ENCODE measurements around the gene PTOV1. TPM values are rescaled to one million over a fixed set of nuclear protein-coding genes. Genes with fewer than 3 reads are reported as not detected.

The PTOV1 gene
- total RNA-seq, 4 donors from 2014 or later: 52.9 to 89.1 (median 60.0) TPM

DNA sequence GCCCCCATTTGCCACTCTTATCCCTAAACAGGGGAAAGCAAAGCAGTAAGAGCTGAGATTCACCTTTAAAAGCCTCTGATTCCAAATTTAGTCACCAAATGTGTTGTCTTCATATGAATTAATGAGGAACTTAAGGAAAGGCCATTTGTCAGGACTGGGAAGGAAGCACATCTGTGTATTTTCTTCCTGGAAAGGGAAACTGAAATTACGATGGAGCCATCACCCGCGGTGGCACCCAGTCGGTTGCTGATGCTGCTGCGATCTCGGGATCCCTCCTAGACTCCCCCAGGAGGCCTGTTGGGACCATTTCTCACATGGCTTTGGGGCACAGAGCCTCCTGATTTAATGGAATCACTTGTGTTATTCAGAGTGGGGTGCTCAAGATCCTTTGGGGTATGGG is 53.2 kb downstream of the PTOV1 start:
- WGBS, 2 donors (ENCODE audit: low coverage in 1 of 2): 49 to 89% methylated on average over 5 of the region's 6 CpGs
- no peaks in the 10 kb centered on the region for H3K9me3 ChIP-seq
- no peak overlapping the region for H3K27ac ChIP-seq
- TF ChIP-seq POLR2AphosphoS5 (IDR thresholded peaks at IDR 0.05) (no peak), POLR2A (IDR thresholded peaks at IDR 0.05) (no peak), EP300 (IDR thresholded peaks at IDR 0.05) (no peak)
- TF ChIP-seq, protein P1, sequence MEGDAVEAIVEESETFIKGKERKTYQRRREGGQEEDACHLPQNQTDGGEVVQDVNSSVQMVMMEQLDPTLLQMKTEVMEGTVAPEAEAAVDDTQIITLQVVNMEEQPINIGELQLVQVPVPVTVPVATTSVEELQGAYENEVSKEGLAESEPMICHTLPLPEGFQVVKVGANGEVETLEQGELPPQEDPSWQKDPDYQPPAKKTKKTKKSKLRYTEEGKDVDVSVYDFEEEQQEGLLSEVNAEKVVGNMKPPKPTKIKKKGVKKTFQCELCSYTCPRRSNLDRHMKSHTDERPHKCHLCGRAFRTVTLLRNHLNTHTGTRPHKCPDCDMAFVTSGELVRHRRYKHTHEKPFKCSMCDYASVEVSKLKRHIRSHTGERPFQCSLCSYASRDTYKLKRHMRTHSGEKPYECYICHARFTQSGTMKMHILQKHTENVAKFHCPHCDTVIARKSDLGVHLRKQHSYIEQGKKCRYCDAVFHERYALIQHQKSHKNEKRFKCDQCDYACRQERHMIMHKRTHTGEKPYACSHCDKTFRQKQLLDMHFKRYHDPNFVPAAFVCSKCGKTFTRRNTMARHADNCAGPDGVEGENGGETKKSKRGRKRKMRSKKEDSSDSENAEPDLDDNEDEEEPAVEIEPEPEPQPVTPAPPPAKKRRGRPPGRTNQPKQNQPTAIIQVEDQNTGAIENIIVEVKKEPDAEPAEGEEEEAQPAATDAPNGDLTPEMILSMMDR (IDR thresholded peaks at IDR 0.05): no peak
- ATAC-seq: no peak
- peaks cover 0 to 35% of the 10 kb centered on the region in 2 donors for H3K36me3 ChIP-seq
- H3K4me1 ChIP-seq: no peaks in the 10 kb centered on the region
- no peak overlapping the region for H3K4me3 ChIP-seq
- H3K27me3 ChIP-seq: no peaks in the 10 kb centered on the region

DNA sequence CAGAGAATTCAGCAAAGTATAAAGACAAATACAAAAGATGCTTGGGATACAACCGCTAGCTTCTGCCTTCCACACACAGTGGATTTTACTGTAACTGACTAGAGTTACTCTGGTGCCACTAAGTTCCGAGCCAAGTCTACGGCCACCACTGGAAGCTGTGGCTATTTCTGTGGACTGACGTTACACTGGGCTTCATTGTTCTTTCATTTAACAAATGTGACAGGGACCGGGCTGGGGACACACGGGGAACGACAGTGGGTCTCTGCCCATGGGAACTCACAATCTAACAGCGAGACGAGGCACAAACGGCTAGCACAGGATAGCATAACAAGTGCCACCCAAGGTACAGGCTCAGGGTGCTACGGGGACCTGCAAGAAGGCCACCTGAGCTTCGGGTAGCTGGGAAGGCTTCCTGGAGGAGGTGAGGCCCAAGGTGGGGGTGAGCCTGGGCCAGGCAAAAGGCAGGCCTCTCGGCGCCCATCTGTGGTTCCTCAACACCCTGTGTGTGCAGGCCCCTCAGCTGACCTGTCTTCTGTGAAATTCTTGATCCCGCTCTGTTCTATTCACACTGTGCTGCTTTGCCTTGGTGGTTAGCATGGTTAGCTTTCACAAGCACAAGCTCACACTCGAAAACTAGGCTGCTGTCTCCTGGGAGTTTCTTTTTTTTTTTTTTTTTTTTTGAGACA is 56.1 kb downstream of the PTOV1 start:
- H3K4me3 ChIP-seq: no peak overlapping the region
- peaks cover 0 to 19% (median 4%) of the 10 kb centered on the region in 3 donors for H3K4me1 ChIP-seq
- TF ChIP-seq POLR2A (IDR thresholded peaks at IDR 0.05) (no peak), EP300 (IDR thresholded peaks at IDR 0.05) (no peak), POLR2AphosphoS5 (IDR thresholded peaks at IDR 0.05) (no peak)
- TF ChIP-seq, protein P1 (IDR thresholded peaks at IDR 0.05): no peak
- ATAC-seq: no peak
- no peaks in the 10 kb centered on the region for H3K9me3 ChIP-seq
- H3K36me3 ChIP-seq: peaks cover 0 to 46% of the 10 kb centered on the region in 2 donors
- H3K27ac ChIP-seq: no peak overlapping the region
- no peaks in the 10 kb centered on the region for H3K27me3 ChIP-seq
- 68 to 91% methylated on average over 7 to 16 of the region's 16 CpGs for WGBS, 2 donors (ENCODE audit: low coverage in 1 of 2)

DNA sequence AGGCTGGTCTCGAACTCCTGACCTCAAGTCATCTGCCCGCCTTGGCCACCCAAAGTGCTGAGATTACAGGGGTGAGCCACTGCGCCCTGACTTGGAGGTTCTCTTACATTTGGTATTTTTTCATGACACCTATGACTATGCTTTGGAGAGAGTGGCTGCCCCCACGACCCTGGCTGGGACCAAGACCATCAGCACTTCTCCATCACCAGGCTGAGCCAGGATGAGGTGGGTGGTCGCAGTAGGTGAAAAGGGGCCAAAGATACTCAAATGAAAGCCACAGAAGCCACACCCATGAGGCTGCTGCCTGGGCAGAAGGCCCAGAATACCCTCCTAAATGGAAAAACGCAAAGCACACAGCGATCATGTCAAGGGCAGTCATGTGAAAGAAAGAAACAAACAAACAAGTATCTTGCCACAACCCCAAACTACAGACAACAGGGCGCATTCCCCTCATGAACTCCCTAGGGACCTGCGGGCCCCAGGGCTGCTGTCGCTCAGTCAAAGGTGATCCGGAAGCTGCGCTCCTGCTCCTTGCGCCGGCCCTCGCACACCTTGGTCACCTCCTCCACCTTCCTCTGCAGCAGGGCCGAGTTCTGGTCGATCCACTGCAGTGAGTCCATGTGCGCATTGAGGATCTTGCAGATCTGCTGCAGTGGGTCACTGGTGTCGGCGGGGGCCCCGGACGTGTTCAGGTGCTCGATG is 56.9 kb downstream of the PTOV1 start:
- Histone ChIP-seq H3K4me3 (no peak overlapping the region), H3K4me1 (peaks cover 0 to 27% (median 7%) of the 10 kb centered on the region in 3 donors), H3K27ac (no peak overlapping the region), H3K36me3 (peaks cover 0 to 53% of the 10 kb centered on the region in 2 donors), H3K27me3 (no peaks in the 10 kb centered on the region), H3K9me3 (no peaks in the 10 kb centered on the region)
- no peak for ATAC-seq
- WGBS, 2 donors (ENCODE audit: low coverage in 1 of 2): 91 to 92% methylated on average over 12 to 14 of the region's 23 CpGs
- TF ChIP-seq POLR2A (IDR thresholded peaks at IDR 0.05) (no peak), POLR2AphosphoS5 (IDR thresholded peaks at IDR 0.05) (no peak), EP300 (IDR thresholded peaks at IDR 0.05) (no peak)
- TF ChIP-seq, protein P1 (IDR thresholded peaks at IDR 0.05): no peak

DNA sequence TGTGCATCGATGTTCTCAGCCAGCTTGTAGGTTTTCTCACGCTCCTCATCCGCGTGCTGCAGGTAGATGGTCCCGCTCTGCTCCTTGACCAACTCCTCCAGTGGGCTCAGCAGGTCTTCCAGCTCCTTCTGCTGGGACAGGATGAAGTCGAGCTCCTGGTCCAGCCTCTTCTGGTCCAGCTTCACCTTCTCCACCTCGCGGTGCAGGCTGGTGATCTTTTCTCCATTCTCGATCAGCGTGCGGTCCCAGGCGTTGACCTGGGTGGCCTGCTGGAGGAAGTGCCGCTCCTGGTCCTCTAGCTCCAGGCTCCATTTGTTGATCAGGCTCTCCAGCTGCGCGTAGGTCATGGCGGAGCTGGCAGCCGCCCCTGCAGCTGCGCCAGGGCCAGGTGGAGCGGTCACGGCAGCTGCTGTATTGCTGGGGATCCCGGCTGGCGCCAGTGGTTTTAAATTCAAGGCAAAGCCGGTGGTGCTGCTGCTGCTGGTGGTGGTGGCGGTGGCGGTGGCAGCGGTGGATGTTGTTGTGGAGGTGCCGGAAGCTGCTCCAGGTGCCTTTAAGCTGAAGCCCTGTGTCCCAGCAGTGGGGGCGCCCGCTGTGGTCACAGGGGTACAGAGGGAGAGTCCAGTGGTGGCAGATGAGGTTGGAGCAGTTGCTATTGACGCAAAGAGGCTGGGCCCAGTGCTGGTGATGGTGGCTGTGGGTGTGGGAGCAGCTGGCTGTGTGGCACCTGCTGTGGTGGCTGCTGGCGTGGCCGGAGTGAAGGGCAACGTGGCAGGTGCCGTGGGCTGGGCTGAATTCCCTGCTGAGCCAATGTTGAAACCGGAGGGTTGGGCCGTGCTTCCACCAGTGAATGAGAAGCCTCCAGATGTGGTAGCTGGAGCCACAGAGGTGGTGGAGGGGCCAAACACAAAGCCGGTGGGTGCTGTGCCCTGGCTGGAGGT is 57.8 kb downstream of the PTOV1 start:
- H3K27ac ChIP-seq: no peak overlapping the region
- TF ChIP-seq EP300 (IDR thresholded peaks at IDR 0.05): no peak
- TF ChIP-seq POLR2A (IDR thresholded peaks at IDR 0.05): no peak
- TF ChIP-seq, protein P1 (IDR thresholded peaks at IDR 0.05): no peak
- TF ChIP-seq POLR2AphosphoS5 (IDR thresholded peaks at IDR 0.05): no peak
- peaks cover 0 to 34% (median 8%) of the 10 kb centered on the region in 3 donors for H3K4me1 ChIP-seq
- WGBS, 2 donors (ENCODE audit: low coverage in 1 of 2): 80 to 95% methylated on average over 3 to 4 of the region's 37 CpGs
- H3K27me3 ChIP-seq: no peaks in the 10 kb centered on the region
- H3K9me3 ChIP-seq: no peaks in the 10 kb centered on the region
- H3K36me3 ChIP-seq: peaks cover 0 to 62% of the 10 kb centered on the region in 2 donors
- ATAC-seq: no peak
- no peak overlapping the region for H3K4me3 ChIP-seq

Data from gastroesophageal sphincter (tissue), 4 donors.